ENCODE measurements around the gene EML2.
"Not testable (repeated sequence)": the region's sequence is repeated elsewhere in the genome, so short reads cannot be mapped to it uniquely, and the experiment has no call there.

Gene EML2

GRCh38 chr19:45638930-45639729 is at the start of gene EML2:
TSS of gene EML2 (minus strand) at chr19:45639397. CDS start at chr19:45639376, 21 bp downstream.
- Mint-ChIP-seq H3K4me1 (ENCODE audit: low read depth) (peaks cover 30% of the 10 kb centered on the region), H3K27ac (peak within 1 kb of the TSS; percentile 89), H3K27me3 (no peaks in the 10 kb centered on the region), H3K4me3 (peak within 1 kb of the TSS; percentile 93), H3K9me3 (ENCODE audit: low read depth) (no peaks in the 10 kb centered on the region), H3K36me3 (peaks cover 7% of the 10 kb centered on the region)

- Mint-ChIP-seq H3K27me3 (no peaks in the 10 kb centered on the region), H3K4me3 (no peak overlapping the region), H3K9me3 (ENCODE audit: low read depth) (no peaks in the 10 kb centered on the region), H3K4me1 (ENCODE audit: low read depth) (peaks cover 16% of the 10 kb centered on the region), H3K36me3 (peaks cover 5% of the 10 kb centered on the region), H3K27ac (no peak overlapping the region)
Observed at GRCh38 chr19:45687599-45687998, 48.4 kb upstream of the EML2 start.

GRCh38 chr19:45685045-45685444 is 45.8 kb upstream of the EML2 start:
- not testable (repeated sequence) for H3K4me3 Mint-ChIP-seq; H3K9me3 Mint-ChIP-seq (ENCODE audit: low read depth); H3K27ac Mint-ChIP-seq; H3K27me3 Mint-ChIP-seq; H3K36me3 Mint-ChIP-seq
- H3K4me1 Mint-ChIP-seq (ENCODE audit: low read depth) = peaks cover 13% of the 10 kb centered on the region

GRCh38 chr19:45682908-45683307 is 43.7 kb upstream of the EML2 start:
- H3K27ac Mint-ChIP-seq = no peak overlapping the region
- H3K9me3 Mint-ChIP-seq (ENCODE audit: low read depth) = no peaks in the 10 kb centered on the region
- H3K4me1 Mint-ChIP-seq (ENCODE audit: low read depth) = peaks cover 10% of the 10 kb centered on the region
- no peaks in the 10 kb centered on the region for H3K36me3 Mint-ChIP-seq
- H3K27me3 Mint-ChIP-seq = no peaks in the 10 kb centered on the region
- H3K4me3 Mint-ChIP-seq = no peak overlapping the region

- Mint-ChIP-seq H3K27me3 (no peaks in the 10 kb centered on the region), H3K4me1 (ENCODE audit: low read depth) (peaks cover 16% of the 10 kb centered on the region), H3K36me3 (no peaks in the 10 kb centered on the region), H3K9me3 (ENCODE audit: low read depth) (no peaks in the 10 kb centered on the region), H3K27ac (no peak overlapping the region), H3K4me3 (peak overlapping the region; percentile 14)
Observed at GRCh38 chr19:45682117-45682516, 42.9 kb upstream of the EML2 start.

- no peaks in the 10 kb centered on the region for H3K27me3 Mint-ChIP-seq
- no peaks in the 10 kb centered on the region for H3K36me3 Mint-ChIP-seq
- H3K27ac Mint-ChIP-seq = no peak overlapping the region
- peaks cover 18% of the 10 kb centered on the region for H3K4me1 Mint-ChIP-seq (ENCODE audit: low read depth)
- H3K9me3 Mint-ChIP-seq (ENCODE audit: low read depth) = no peaks in the 10 kb centered on the region
- peak overlapping the region; percentile 83 for H3K4me3 Mint-ChIP-seq
Observed at GRCh38 chr19:45681391-45682015, 42.3 kb upstream of the EML2 start.

- Mint-ChIP-seq H3K4me3 (peak overlapping the region; percentile 85), H3K4me1 (ENCODE audit: low read depth) (peaks cover 17% of the 10 kb centered on the region), H3K27ac (peak overlapping the region; percentile 7), H3K27me3 (no peaks in the 10 kb centered on the region), H3K9me3 (ENCODE audit: low read depth) (no peaks in the 10 kb centered on the region), H3K36me3 (no peaks in the 10 kb centered on the region)
Observed at GRCh38 chr19:45677351-45678230, 38.4 kb upstream of the EML2 start.

- Mint-ChIP-seq H3K27me3 (no peaks in the 10 kb centered on the region), H3K36me3 (no peaks in the 10 kb centered on the region), H3K4me1 (ENCODE audit: low read depth) (peaks cover 15% of the 10 kb centered on the region), H3K9me3 (ENCODE audit: low read depth) (no peaks in the 10 kb centered on the region), H3K27ac (no peak overlapping the region), H3K4me3 (peak overlapping the region; percentile 78)
Observed at GRCh38 chr19:45676851-45677263, 37.7 kb upstream of the EML2 start.

GRCh38 chr19:45674946-45675345 is 35.7 kb upstream of the EML2 start:
- Mint-ChIP-seq H3K27ac (no peak overlapping the region), H3K4me3 (no peak overlapping the region), H3K9me3 (ENCODE audit: low read depth) (no peaks in the 10 kb centered on the region), H3K4me1 (ENCODE audit: low read depth) (peaks cover 19% of the 10 kb centered on the region), H3K36me3 (no peaks in the 10 kb centered on the region), H3K27me3 (no peaks in the 10 kb centered on the region)

GRCh38 chr19:45670670-45671453 is 31.7 kb upstream of the EML2 start:
- peak overlapping the region; percentile 58 for H3K4me3 Mint-ChIP-seq
- no peak overlapping the region for H3K27ac Mint-ChIP-seq
- H3K9me3 Mint-ChIP-seq (ENCODE audit: low read depth) = no peaks in the 10 kb centered on the region
- H3K36me3 Mint-ChIP-seq = no peaks in the 10 kb centered on the region
- peaks cover 28% of the 10 kb centered on the region for H3K4me1 Mint-ChIP-seq (ENCODE audit: low read depth)
- no peaks in the 10 kb centered on the region for H3K27me3 Mint-ChIP-seq

GRCh38 chr19:45668342-45668871 is 29.2 kb upstream of the EML2 start:
- H3K27me3 Mint-ChIP-seq = no peaks in the 10 kb centered on the region
- peaks cover 31% of the 10 kb centered on the region for H3K4me1 Mint-ChIP-seq (ENCODE audit: low read depth)
- H3K9me3 Mint-ChIP-seq (ENCODE audit: low read depth) = no peaks in the 10 kb centered on the region
- peak overlapping the region; percentile 92 for H3K4me3 Mint-ChIP-seq
- H3K36me3 Mint-ChIP-seq = no peaks in the 10 kb centered on the region
- peak overlapping the region; percentile 69 for H3K27ac Mint-ChIP-seq

- Mint-ChIP-seq H3K27ac (peak within 1 kb of the TSS; percentile 69), H3K4me1 (ENCODE audit: low read depth) (peaks cover 31% of the 10 kb centered on the region), H3K27me3 (no peaks in the 10 kb centered on the region), H3K9me3 (ENCODE audit: low read depth) (no peaks in the 10 kb centered on the region), H3K4me3 (peak within 1 kb of the TSS; percentile 92), H3K36me3 (no peaks in the 10 kb centered on the region)
Observed at GRCh38 chr19:45667620-45668341, 28.6 kb upstream of the EML2 start, which contains the start of gene GIPR. TSS of gene GIPR (plus strand) at chr19:45668221. CDS start at chr19:45669521, 1,300 bp downstream.

GRCh38 chr19:45664575-45664974 is 25.4 kb upstream of the EML2 start:
- Mint-ChIP-seq H3K4me3 (no peak overlapping the region), H3K27ac (peak overlapping the region; percentile 6), H3K4me1 (ENCODE audit: low read depth) (peaks cover 22% of the 10 kb centered on the region), H3K36me3 (no peaks in the 10 kb centered on the region), H3K27me3 (no peaks in the 10 kb centered on the region), H3K9me3 (ENCODE audit: low read depth) (no peaks in the 10 kb centered on the region)

Measured in activated naive CD8-positive, alpha-beta T cell (primary cell).